GM12801 (cell line): Measurements from ENCODE around the gene ALOX5.

Experiments
- CTCF ChIP-seq: IDR thresholded peaks from one replicate; pipeline ENCODE4 v1.5.1; 2011; ENCODE audit warnings: control low read depth; ENCODE audit not compliant: insufficient read length; ENCODE audit errors: extremely low read depth

The ALOX5 gene

DNA sequence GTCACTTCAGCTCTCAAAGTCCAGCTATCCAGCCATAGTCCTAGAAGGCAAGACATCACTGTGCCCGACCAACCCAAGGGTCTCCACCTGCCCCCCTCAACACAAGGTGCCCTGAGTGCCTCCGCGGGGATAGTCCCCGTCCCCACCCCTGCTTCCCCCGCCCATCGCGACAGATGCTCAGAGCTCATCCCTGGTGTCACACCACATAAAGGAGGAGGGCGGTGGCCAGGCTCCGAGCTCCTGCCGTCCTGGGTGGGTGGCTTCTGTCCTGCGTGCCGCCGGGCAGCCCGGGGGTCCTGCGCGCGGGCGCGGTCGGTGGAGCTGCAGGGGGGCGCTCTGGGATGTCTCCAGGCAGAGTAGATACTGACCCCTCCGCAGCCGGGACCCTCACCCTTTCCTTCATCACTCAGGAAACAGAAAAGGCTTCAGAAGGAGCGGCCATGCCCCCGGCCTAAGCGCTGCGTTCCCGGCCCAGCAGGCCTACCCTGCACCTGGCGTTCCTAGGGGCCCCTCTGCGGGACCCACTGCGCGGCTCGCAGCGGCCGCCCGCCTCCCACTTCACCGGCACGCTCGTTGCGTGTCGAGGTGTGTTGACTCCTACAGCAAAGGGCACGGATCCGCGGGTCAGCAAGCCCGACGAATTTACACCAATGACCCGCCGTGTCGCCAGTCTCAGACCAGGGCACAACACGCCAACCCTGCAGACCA, 53.4 kb downstream of the ALOX5 start:
- no peak for TF ChIP-seq CTCF

DNA sequence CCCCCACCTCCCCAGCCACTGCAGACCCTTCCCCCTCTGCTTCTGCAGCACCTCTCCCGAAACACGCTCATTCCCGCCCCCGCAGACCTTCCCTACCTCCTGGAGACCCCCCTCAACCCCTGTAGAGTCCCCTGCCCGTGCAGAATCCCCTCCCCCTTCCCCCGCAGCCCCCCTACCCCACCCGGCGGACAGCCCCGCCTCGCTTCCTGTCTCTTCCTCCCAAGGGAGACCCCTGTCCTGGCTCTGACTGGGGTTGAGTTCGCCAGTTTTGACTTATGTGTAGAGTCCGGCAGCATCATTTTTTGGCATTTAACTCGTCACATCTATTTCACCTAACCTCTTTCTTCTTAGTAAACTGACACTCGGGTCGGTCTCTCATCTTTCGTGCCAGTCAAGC, 54.0 kb downstream of the ALOX5 start:
- TF ChIP-seq CTCF = no peak

DNA sequence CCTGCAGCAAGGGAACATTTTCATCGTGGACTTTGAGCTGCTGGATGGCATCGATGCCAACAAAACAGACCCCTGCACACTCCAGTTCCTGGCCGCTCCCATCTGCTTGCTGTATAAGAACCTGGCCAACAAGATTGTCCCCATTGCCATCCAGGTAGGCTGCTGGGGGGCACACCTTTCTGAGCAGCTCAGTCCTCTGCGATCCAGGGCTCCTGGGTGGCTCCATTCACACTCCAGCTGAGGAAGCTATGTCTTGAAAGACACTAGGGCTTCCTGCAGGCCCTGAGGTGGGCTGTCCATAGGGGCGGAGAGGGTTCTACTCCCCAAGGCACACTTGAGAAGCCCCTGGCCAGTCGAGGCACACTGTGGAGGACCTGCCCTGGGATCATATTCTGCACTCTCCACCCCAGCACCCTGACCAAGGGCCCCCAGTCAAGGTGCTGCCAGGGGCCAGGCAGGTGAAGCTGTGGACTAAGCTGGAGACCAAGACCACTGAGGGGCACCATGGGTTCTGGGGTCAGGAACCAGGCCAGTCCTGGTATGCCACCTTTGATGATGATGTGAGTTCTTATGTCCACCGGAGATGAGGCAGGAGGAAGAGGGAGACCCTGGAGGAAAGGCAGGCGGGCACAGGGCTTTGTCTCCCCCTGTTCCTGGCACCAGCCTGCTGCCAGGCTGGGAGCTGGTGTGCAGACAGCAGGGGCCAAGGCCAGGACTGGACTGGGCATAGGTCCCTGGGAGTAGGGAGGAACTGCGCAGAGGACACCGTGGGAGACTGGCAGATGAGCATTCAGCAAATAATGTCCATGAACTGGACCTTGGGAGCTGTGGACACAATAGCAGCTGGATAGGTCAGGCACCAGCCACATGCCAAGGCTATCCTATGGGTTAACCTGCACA, 54.8 kb downstream of the ALOX5 start:
- TF ChIP-seq CTCF = no peak

DNA sequence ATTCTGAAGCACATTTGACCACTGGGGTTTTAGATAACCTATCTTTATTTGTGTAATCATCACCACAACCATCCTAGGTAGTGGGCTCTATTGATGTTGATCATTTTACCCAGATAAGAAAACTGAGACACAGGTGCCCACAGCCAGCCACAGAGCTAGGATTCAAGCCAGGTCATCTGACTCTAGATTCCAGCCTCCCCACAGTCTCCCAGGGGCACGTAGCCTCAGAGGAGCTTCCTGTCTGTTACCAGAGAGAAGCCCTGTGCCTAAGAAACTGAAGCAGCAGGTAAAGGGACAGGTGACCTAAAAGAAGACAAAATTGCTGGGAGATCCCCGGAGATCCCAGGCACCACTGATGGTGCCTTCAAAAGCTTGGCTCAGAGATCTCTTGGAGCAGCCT, 55.8 kb downstream of the ALOX5 start:
- no peak for TF ChIP-seq CTCF

- no peak for TF ChIP-seq CTCF
Measured at GRCh38 chr10:45432113-45432512, 58.1 kb downstream of the ALOX5 start.

DNA sequence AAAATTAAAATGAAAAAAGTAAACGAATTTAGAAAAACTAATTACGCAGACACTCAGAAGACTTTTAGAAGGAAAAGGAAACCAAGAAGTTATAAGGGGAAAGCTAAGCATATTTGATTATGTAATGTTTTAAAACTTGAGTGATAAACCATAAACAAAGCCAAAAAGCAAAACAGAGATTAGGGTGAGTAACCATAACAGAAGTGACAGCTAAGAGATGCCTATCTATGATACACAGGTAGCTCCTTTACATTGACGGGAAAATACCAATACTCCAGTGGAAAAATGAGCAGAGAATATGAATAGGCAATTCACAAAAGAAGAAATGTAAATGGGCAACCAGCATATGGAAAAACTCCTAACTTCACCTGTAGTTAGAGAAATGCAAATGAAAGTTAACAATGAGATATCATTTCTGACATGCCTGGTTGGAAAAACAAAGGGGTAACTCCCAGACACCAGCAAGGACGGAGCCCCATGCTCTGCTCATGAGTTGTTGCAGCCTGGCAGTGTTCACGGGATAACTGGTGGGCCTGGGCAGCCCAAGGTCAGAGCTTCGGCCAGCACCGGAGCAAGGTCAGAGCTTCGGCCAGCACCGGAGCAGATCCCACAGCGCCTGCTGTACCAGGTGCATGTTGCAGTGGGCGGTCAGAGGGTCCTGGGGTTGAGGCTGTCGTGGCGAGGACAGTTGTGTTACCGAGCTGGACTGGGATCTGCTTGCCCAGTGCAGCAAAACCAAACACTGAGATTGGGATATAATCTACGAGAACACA, 58.9 kb downstream of the ALOX5 start:
- no peak for TF ChIP-seq CTCF
